HT1080 (cell line): ENCODE data around the gene RASA3. TPM values are rescaled to one million over a fixed set of nuclear protein-coding genes. Genes with fewer than 3 reads are reported as not detected.
"Not testable (repeated sequence)": the region's sequence is repeated elsewhere in the genome, so short reads cannot be mapped to it uniquely, and the experiment has no call there.

Experiments used
- DNase-seq: peaks from one replicate; pipeline ENCODE4 v3.0.0-alpha.2; 2015; ENCODE audit warnings: low read depth
- total RNA-seq: library from RNA; depleted of rRNA; stranded (reverse); fragments of >200 nt; shearing (Covaris generic); gene quantifications from 2 replicates; pipeline ENCODE4 v1.2.3, GENCODE V29; 2014

RASA3 gene
- total RNA-seq, 1 experiment from 2014 or later, result 41.7 TPM

GRCh38 chr13:113995051-113995601 is 137.3 kb downstream of the RASA3 start:
- no peak for DNase-seq

GRCh38 chr13:113992276-113993005 is 140.0 kb downstream of the RASA3 start:
- DNase-seq, result no peak

GRCh38 chr13:113991676-113992179 is 140.7 kb downstream of the RASA3 start:
- no peak for DNase-seq

- DNase-seq, result no peak
Measured at GRCh38 chr13:113991191-113991669, 141.2 kb downstream of the RASA3 start.

- no peak for DNase-seq
Measured at GRCh38 chr13:113990321-113990837, 142.0 kb downstream of the RASA3 start.

GRCh38 chr13:113989585-113990300 is 142.7 kb downstream of the RASA3 start:
- no peak for DNase-seq

- DNase-seq, result not testable (repeated sequence)
Measured at GRCh38 chr13:113988859-113989258, 143.6 kb downstream of the RASA3 start.

GRCh38 chr13:113982296-113982661 is 150.1 kb downstream of the RASA3 start:
- DNase-seq, result no peak

GRCh38 chr13:113981611-113982295 is 150.7 kb downstream of the RASA3 start:
- DNase-seq, result no peak

- peak; percentile 34 for DNase-seq
Measured at GRCh38 chr13:113981194-113981605, 151.2 kb downstream of the RASA3 start.

GRCh38 chr13:113980489-113981064 is 151.8 kb downstream of the RASA3 start:
- no peak for DNase-seq

- DNase-seq, result no peak
Measured at GRCh38 chr13:113979791-113980471, 152.5 kb downstream of the RASA3 start.

- DNase-seq, result no peak
Measured at GRCh38 chr13:113978741-113979481, 153.5 kb downstream of the RASA3 start.

- no peak for DNase-seq
Measured at GRCh38 chr13:113977976-113978375, 154.4 kb downstream of the RASA3 start.

GRCh38 chr13:113976711-113977684 is 155.4 kb downstream of the RASA3 start:
- peak; percentile 35 for DNase-seq

GRCh38 chr13:113975416-113975815 is 157.0 kb downstream of the RASA3 start:
- DNase-seq, result no peak

GRCh38 chr13:113974304-113975281 is 157.8 kb downstream of the RASA3 start:
- no peak for DNase-seq
